Smooth muscle cell (in vitro differentiated cells): ENCODE measurements around the gene GRM4. TPM values are rescaled to one million over a fixed set of nuclear protein-coding genes. Genes with fewer than 3 reads are reported as not detected.

Source experiments
- DNase-seq: peaks from one replicate; lab custom pipeline; 2025; ENCODE audit not compliant: unreplicated experiment; lab: John Stamatoyannopoulos, UW
- H2AFZ ChIP-seq: fragments of 200-600 bp; sonication (generic); 2 replicates; pipeline ENCODE4 v1.6.0; 2016; ENCODE audit warnings: antibody characterized with exemption, low read depth, mild to moderate bottlenecking
- H3F3A ChIP-seq: fragments of 200-600 bp; sonication (generic); 2 replicates; pipeline ENCODE4 v1.6.0; 2017; ENCODE audit warnings: antibody characterized with exemption, low read depth
- H3K27ac ChIP-seq: fragments of 200-600 bp; sonication (generic); 2 replicates; pipeline ENCODE4 v1.5.1; 2016; ENCODE audit warnings: low read depth, mild to moderate bottlenecking
- H3K27me3 ChIP-seq: fragments of 200-600 bp; sonication (generic); 2 replicates; pipeline ENCODE4 v1.6.1; 2016; ENCODE audit warnings: low read depth, mild to moderate bottlenecking
- H3K36me3 ChIP-seq: fragments of 200-600 bp; sonication (generic); 2 replicates; pipeline ENCODE4 v1.5.1; 2016; ENCODE audit warnings: low read depth
- H3K4me1 ChIP-seq: fragments of 200-600 bp; sonication (generic); 2 replicates; pipeline ENCODE4 v1.5.1; 2016; ENCODE audit warnings: low read depth
- H3K4me2 ChIP-seq: fragments of 200-600 bp; sonication (generic); 2 replicates; pipeline ENCODE4 v1.6.0; 2016; ENCODE audit warnings: mild to moderate bottlenecking
- H3K4me3 ChIP-seq: fragments of 200-600 bp; sonication (generic); 2 replicates; pipeline ENCODE4 v1.5.1; 2016; ENCODE audit warnings: mild to moderate bottlenecking
- H3K79me2 ChIP-seq: fragments of 200-600 bp; sonication (generic); 2 replicates; pipeline ENCODE4 v1.6.0; 2016; ENCODE audit warnings: low read depth, mild to moderate bottlenecking
- H3K9ac ChIP-seq: fragments of 200-600 bp; sonication (generic); 2 replicates; pipeline ENCODE4 v1.6.0; 2016; ENCODE audit warnings: low read depth
- H3K9me3 ChIP-seq: fragments of 200-600 bp; sonication (generic); replicated peaks from 2 replicates; pipeline ENCODE4 v1.5.1; 2016; ENCODE audit warnings: low read depth
- H4K20me1 ChIP-seq: fragments of 200-600 bp; sonication (generic); 2 replicates; pipeline ENCODE4 v1.6.0; 2016; ENCODE audit warnings: low read depth
- WGBS: methylation state at CpG from one replicate; pipeline ENCODE4 v1.1.7; 2016; ENCODE audit warnings: low lambda C conversion rate; 5-methylcytosine and 5-hydroxymethylcytosine counted together
- polyA plus RNA-seq: library from polyadenylated mRNA; unstranded; fragments of >200 nt; fragmentation: Nextera tagmentation; extraction: Ambion mirVana; gene quantifications from 2 replicates; pipeline ENCODE4 v1.2.1, GENCODE V29; 2016
- total RNA-seq: library from RNA; depleted of rRNA; stranded (reverse); fragments of >200 nt; gene quantifications from 2 replicates; pipeline ENCODE4 v1.2.3, GENCODE V29; 2014
- TF ChIP-seq, protein P1 (sequence below): fragments of 200-600 bp; sonication (generic); IDR thresholded peaks from 2 replicates; pipeline ENCODE4 v1.5.1; 2017; ENCODE audit warnings: borderline replicate concordance, mild to moderate bottlenecking, antibody characterized with exemption; ENCODE audit not compliant: insufficient read depth, poor library complexity, severe bottlenecking

The GRM4 gene
- total and polyA plus RNA-seq, 2 experiments from 2014 or later = 0.21 TPM; not detected in 1

DNA sequence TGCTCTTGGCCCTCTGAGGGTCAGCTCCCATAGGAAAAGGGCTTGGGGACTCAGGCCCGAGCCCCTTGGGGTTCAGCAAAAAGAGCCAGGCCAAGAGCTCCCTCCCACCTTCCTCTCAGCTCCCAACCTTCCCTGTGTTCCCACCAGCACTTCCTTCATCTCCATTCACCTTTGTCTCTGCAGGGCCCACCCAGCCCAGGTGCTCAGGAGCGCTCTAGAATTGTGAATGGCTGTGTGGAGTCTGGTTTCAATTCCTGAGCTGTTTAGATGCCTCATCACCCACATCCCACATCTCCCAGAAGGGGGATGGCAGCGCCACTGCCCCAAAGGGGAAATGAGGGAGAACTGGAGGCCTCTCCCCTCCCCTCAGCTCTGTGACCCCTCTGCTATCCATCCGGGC lies 7.7 kb downstream of the GRM4 start:
- TF ChIP-seq, protein P1, sequence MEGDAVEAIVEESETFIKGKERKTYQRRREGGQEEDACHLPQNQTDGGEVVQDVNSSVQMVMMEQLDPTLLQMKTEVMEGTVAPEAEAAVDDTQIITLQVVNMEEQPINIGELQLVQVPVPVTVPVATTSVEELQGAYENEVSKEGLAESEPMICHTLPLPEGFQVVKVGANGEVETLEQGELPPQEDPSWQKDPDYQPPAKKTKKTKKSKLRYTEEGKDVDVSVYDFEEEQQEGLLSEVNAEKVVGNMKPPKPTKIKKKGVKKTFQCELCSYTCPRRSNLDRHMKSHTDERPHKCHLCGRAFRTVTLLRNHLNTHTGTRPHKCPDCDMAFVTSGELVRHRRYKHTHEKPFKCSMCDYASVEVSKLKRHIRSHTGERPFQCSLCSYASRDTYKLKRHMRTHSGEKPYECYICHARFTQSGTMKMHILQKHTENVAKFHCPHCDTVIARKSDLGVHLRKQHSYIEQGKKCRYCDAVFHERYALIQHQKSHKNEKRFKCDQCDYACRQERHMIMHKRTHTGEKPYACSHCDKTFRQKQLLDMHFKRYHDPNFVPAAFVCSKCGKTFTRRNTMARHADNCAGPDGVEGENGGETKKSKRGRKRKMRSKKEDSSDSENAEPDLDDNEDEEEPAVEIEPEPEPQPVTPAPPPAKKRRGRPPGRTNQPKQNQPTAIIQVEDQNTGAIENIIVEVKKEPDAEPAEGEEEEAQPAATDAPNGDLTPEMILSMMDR = no peak
- peaks cover 59% of the 10 kb centered on the region for H3K27me3 ChIP-seq
- 89% methylated on average over 4 of the region's 4 CpGs for WGBS

DNA sequence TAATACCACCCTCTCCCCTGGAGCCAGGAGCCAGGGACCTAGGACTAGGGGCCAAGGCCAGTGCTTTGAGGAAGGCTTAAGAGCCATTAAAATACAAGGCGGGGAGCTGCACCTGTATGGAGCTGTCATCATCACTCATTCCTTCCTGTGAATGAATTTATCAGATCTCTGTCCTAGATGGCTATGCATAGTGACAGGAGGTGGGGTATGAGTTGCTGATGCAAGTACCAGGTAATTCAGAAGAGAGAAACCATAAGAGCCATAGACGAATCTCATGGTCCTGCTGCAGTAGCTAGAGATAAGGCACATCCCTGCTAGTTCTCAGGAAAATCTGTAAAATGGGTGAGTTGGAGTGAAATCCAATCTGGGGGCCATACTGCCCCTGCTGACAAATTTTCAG lies 10.3 kb downstream of the GRM4 start:
- Histone ChIP-seq H3K27ac (no peak overlapping the region), H3K36me3 (no peaks in the 10 kb centered on the region), H3K4me1 (no peaks in the 10 kb centered on the region), H3K9me3 (no peaks in the 10 kb centered on the region), H3K4me3 (no peak overlapping the region), H3K79me2 (no peaks in the 10 kb centered on the region), H2AFZ (no peak overlapping the region), H3F3A (no peaks in the 10 kb centered on the region), H3K27me3 (peaks cover 36% of the 10 kb centered on the region), H3K9ac (no peak overlapping the region), H4K20me1 (no peaks in the 10 kb centered on the region), H3K4me2 (no peak overlapping the region)
- TF ChIP-seq, protein P1 = no peak
- DNase-seq = no peak
- WGBS = 79% methylated on average over 2 of the region's 2 CpGs

More for the DNA sequence above, 7.7 kb downstream of the GRM4 start:
- Histone ChIP-seq H2AFZ (no peak overlapping the region), H4K20me1 (no peaks in the 10 kb centered on the region), H3K4me2 (no peak overlapping the region), H3K27ac (no peak overlapping the region), H3K79me2 (no peaks in the 10 kb centered on the region), H3K4me1 (peaks cover 3% of the 10 kb centered on the region), H3K9ac (no peak overlapping the region), H3K9me3 (no peaks in the 10 kb centered on the region), H3K4me3 (no peak overlapping the region), H3F3A (no peaks in the 10 kb centered on the region), H3K36me3 (no peaks in the 10 kb centered on the region)
- DNase-seq = no peak

DNA sequence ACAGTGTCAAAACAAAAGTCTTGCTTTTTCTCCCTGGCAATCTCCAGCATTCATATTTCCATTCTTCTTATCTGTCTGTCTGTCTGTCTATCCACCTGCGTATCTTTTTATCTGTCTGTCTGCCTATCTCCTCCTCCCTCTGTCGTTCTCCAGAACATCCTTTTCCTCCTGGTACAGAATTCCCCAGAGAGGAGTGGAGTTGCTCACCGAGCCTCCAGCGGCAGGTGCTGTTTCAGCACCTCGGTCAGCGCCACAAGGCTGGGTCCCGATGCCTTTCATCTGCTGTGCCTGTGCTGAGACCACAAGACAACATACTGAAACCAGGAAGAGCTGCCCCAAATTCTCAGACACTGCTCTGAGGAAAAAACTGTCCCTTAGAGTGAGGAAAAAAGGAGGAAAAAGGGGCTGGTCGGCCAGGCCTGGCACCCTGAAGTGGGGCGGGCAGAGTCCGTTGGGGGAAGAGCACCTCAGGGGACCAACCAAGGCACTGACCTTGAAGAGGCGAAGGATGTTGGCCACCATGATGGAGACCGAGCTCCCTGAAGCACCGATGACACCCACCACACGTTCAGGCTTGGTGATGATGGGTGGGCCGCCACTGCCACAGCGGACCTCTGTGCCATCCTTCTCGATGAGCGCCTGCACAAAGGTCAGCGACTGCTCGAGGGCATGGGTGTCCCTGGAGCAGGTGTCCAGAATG lies 13.3 kb downstream of the GRM4 start:
- no peaks in the 10 kb centered on the region for H3F3A ChIP-seq
- no peak for DNase-seq
- H2AFZ ChIP-seq = no peak overlapping the region
- peaks cover 7% of the 10 kb centered on the region for H3K27me3 ChIP-seq
- no peaks in the 10 kb centered on the region for H4K20me1 ChIP-seq
- H3K4me2 ChIP-seq = no peak overlapping the region
- H3K36me3 ChIP-seq = no peaks in the 10 kb centered on the region
- no peaks in the 10 kb centered on the region for H3K79me2 ChIP-seq
- no peak overlapping the region for H3K9ac ChIP-seq
- no peaks in the 10 kb centered on the region for H3K4me1 ChIP-seq
- H3K9me3 ChIP-seq = no peaks in the 10 kb centered on the region
- WGBS = 56% methylated on average over 20 of the region's 20 CpGs
- H3K27ac ChIP-seq = no peak overlapping the region
- no peak overlapping the region for H3K4me3 ChIP-seq
- TF ChIP-seq, protein P1 = no peak
